ENCODE measurements around the gene COA1.
"Not testable (repeated sequence)": the region's sequence is repeated elsewhere in the genome, so short reads cannot be mapped to it uniquely, and the experiment has no call there.

Gene COA1

GRCh38 chr7:43729214-43729923 is at the start of gene COA1:
Gene COA1 (minus strand): TSS chr7:43729523. CDS start chr7:43648614, 80,909 bp downstream.
- DNase-seq, result peak; percentile 87

- DNase-seq, result not testable (repeated sequence)
These were observed 49.1 kb upstream of the COA1 start for GRCh38 chr7:43778293-43779044.

DNA sequence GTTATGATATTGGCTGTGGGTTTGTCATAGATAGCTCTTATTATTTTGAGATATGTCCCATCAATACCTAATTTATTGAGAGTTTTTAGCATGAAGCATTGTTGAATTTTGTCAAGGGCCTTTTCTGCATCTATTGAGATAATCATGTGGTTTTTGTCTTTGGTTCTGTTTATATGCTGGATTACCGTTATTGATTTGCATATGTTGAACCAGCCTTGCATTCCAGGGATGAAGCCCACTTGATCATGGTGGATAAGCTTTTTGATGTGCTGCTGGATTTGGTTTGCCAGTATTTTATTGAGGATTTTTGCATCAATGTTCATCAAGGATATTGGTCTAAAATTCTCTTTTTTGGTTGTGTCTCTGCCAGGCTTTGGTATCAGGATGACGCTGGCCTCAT is 45.9 kb upstream of the COA1 start:
- DNase-seq, result not testable (repeated sequence)

- not testable (repeated sequence) for DNase-seq
These were observed 43.9 kb upstream of the COA1 start for GRCh38 chr7:43773268-43773667.

DNA sequence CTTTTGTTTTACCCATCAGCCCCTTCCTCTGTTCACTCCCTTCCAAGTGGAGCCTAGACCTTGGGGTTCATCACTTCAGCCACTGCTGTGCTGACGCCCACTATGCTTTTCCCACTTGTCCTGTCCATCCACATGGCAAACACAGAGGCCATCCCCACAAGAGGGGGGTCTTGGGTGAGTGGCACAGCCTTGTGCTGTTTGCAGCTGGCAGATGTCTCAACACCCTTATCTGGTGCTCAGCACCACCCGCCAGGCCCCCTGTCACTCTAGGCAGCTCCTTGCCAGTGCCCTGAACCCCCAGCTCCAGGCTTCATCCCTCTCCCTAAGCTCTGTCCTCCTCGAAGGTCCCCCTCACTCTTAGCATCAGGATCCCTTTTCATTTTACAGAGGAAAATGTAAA is 42.2 kb upstream of the COA1 start:
- no peak for DNase-seq

DNA sequence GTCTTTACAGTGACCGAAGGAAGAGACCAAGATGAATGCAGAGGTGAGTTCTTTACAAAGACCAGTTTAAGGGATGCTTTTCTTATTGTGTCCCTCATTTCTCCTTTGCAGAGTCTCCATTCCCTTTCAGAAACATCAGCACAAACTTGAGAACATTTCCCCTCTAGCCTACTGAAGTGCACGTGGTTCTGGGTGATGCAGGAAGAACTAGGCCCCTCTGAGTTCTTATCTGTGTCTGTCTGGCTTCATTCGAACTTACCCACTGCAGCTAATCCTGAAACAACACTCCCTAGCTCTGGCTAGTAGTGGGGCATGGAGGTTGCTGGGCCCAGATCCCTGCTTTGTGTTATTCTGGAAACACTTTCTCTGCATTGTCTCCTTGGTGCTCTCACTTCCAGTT is 41.8 kb upstream of the COA1 start:
- no peak for DNase-seq

DNA sequence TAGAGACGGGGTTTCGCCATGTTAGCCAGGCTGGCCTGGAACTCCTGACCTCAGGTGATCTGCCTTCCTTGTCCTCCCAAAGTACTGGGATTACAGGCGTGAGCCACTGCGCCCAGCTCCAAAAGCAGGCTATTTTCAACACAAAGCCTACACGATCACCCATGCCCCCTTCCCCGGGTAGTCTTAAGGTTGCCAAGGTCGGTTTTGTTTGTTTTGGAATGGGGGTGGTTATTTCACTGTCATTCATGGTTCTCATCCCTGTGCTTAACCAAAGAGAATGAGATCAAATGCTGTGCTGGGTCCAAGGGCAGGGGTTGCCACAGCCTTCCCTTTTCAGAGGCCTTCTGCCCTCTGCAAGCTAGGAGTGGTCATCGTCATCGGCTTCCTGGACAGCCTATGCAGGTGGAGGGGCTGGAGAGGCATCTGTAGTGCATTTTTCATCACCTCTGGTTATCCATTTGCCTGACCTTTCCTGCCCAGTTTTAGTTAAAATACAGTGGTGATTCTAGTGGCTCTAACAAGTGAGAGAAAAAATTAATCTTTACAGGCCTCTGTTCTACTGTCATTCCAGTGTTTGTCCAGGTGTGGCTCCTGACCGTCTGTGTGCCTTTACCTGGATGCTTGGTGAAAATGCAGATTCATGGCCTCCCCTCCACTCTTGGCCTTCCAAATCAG is 40.6 kb upstream of the COA1 start:
- no peak for DNase-seq

DNA sequence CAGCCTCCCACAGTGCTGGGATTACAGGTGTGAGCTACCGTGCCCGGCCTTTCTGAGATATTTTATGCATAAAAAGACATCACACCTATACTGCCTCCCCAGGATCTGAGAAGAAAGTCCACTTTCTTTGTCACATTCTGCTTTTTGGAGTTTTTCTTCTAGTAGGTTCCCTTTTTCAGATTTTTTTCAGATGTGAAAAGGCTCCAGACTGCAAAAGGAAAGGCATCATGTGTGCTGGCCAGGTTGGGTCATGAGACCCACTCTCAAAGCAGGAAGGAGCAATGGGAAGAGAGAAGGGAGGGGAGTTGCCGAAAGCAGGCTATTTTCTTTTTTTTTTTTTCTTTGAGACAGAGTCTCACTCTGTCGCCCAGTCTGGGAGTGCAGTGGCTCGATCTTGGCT is 40.0 kb upstream of the COA1 start:
- no peak for DNase-seq

- no peak for DNase-seq
These were observed 39.6 kb upstream of the COA1 start for GRCh38 chr7:43768887-43769272.

- DNase-seq, result no peak
These were observed 39.0 kb upstream of the COA1 start for GRCh38 chr7:43768201-43768886.

DNA sequence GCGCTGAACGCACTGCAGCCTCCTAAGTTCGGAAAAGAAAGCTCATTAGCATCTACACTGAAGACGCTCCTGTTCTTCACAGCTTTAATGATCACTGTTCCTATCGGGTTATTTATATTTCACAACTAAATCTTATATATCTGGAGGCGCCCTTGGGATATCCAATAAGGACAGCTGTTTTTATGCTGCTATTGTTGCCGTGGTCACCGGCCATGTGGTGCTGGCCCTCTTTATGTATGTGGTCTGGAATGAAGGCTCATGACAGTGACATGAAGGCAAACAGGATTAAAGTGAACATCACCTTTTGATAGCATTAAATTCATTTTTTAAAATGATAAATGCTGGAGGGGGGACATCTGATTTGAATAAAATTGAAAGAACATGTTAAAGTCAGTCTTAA is 38.0 kb upstream of the COA1 start:
- DNase-seq, result no peak

DNA sequence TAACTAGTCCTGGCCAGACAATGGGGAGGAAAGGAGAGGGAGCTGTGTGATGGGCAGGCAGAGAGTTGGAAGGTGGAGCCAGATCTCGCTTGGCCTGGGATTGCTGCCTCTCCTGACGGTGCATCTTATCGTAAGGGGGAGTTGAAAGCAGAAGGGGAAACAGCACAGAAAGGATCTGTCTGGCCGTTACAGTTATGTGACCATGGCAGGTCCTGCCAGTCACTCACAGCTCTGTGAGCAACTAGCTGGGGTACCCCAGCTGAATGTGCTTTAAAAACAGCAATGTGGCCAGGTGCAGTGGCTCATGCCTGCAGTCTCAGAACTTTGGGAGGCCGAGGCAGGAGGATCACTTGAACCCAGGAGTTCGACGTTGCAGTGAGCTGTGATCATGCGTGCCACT is 37.2 kb upstream of the COA1 start:
- DNase-seq, result no peak

DNA sequence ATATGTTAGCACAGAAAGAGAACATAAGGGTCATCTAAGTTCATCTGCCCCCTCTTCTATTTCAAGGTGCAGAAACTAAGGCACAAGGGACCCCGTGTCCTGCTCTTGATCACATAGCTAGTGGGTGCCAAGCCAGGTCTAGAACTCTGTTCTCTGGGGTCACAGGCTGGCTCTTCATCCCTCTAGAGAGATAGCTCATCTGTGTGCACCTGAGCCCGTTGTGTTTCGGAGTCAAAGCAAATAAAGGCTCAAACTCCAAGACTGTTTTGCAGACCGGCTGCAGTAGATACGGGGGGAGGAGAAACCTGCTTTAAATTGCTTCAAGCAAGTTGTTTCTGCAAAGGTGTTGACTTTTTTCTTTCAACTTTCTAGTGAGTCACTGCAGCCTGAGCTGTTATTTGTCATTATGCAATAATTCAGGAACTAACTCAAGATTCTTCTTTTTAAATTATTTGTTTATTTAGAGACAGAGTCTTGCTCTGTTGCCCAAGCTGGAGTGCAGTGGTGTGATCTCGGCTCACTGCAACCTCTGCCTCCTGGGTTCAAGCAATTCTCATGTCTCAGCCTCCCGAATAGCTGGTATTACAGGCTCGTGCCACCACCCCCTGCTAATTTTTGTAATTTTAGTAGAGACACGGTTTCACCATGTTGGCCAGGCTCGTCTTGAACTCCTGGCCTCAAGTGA is 35.6 kb upstream of the COA1 start:
- DNase-seq, result no peak

DNA sequence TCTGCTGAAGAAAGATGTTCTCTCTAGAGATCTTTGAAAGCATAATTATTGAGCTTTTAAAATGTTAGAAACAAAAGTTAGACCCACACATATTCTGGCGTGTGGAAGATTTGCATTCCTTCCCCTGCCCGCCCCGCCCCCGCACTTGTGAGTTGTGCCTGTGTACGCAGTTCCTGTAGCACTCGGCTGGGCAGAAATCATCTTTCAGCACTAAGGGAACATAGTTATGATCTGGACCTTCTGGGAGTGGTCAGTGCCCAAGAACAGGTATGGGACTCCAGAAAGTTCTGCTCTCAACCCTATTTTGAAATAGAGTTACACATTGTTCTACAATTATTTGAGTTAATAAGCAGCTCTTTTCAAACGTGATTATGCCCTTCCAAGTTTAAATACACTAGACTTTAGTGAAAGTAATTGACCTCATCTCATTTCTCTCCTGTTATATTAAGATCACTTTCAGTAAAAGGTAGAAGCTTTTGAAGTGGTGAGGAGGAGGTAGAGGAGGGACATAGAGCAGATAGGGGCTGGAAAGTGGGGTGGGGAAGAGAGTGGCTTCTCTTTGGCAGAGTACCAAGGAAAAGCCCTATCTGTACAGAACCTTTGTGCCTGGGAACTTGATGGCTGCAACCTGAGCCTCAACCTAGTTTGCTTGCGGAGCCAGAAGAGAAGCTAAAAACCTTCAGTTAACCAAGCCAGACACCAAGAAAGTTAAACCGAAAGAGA is 34.9 kb upstream of the COA1 start:
- DNase-seq, result no peak

GRCh38 chr7:43763183-43763582 is 33.9 kb upstream of the COA1 start:
- DNase-seq, result no peak

GRCh38 chr7:43761938-43762692 is 32.8 kb upstream of the COA1 start:
- DNase-seq, result no peak

DNA sequence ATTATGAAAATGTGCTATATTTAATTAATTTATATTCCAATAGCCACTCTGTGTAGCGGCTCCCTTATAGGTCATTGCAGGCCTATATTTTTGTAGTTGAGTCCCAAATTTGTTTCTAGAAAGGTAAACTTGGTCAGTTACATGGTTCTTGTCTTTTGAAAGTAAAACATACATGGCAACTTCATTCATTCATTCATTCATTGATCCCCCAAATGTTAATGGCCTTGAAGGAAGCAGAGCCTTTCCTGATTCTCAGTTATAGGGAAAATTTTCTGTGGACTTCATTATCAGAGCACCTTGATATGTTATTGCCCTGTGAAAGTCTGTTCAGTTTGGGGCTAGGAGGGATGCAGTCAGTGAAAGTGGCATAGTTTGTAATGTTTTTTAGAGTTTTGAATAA is 32.1 kb upstream of the COA1 start:
- no peak for DNase-seq

GRCh38 chr7:43760861-43761260 is 31.5 kb upstream of the COA1 start:
- no peak for DNase-seq

- peak; percentile 55 for DNase-seq
These were observed 29.7 kb upstream of the COA1 start for GRCh38 chr7:43758822-43759683.
